Stomach (tissue), 4 donors: Measurements from ENCODE around the gene LRSAM1.

Source experiments
- CTCF ChIP-seq, 7 experiments: fragments of 450-650 bp in 4 of 7; fragments of 200-600 bp in 3 of 7; sonication (generic) in 3 of 7; IDR thresholded peaks; one replicate each; pipeline ENCODE4 v1.5.1; 2016 to 2019; ENCODE audit warnings: antibody characterized with exemption in 7 of 7, control low read depth in 2 of 7, mild to moderate bottlenecking in 1 of 7
- EP300 ChIP-seq: sonication (generic); formaldehyde crosslinking; IDR thresholded peaks from one replicate; pipeline ENCODE4 v1.6.1; 2017; ENCODE audit warnings: antibody characterized with exemption

GRCh38 chr9:127415657-127416056 lies 35.7 kb upstream of the LRSAM1 start:
- no peak for TF ChIP-seq CTCF (IDR thresholded peaks at IDR 0.05)
- peak; percentile 28 for TF ChIP-seq EP300
